ENCODE results near the gene CYP4A11. TPM values are rescaled to one million over a fixed set of nuclear protein-coding genes. Genes with fewer than 3 reads are reported as not detected.
"Not testable (repeated sequence)": the region's sequence is repeated elsewhere in the genome, so short reads cannot be mapped to it uniquely, and the experiment has no call there.

CYP4A11 gene
- not detected for total RNA-seq
- polyA plus RNA-seq: not detected

- intact Hi-C loops (cut with micrococcal nuclease): no loop called here
- Histone ChIP-seq H3K4me1 (ENCODE audit: insufficient read depth, low read length) (no peaks in the 10 kb centered on the region), H3K4me3 (ENCODE audit: low read length in 2 of 2) (no peak within 1 kb of the TSS), H3K27ac (ENCODE audit: low read depth, low read length) (no peak within 1 kb of the TSS), H3K27me3 (ENCODE audit: insufficient read depth, low read length) (no peaks in the 10 kb centered on the region), H3K9me3 (ENCODE audit: control insufficient read depth in 1 of 2, low read length in 2 of 2) (no peaks in the 10 kb centered on the region), H3K36me3 (ENCODE audit: insufficient read depth, low read length) (no peaks in the 10 kb centered on the region)
- H3K9me3 Mint-ChIP-seq: peaks cover 0 to 4% (median 0%) of the 10 kb centered on the region in 8 donors
- no peak within 1 kb of the TSS for H3K27ac Mint-ChIP-seq
- peaks cover 8 to 13% of the 10 kb centered on the region in 2 donors for H3K27me3 Mint-ChIP-seq
- POLR2A ChIA-PET (ENCODE audit: partially characterized antibody): no interaction called here
- no peak for DNase-seq
- CTCF ChIA-PET (ENCODE audit: partially characterized antibody): no interaction called here
- no peak within 1 kb of the TSS for H3K4me3 Mint-ChIP-seq
- H3K36me3 Mint-ChIP-seq: no peaks in the 10 kb centered on the region
- no peaks in the 10 kb centered on the region for H3K4me1 Mint-ChIP-seq
These were observed at the start of gene CYP4A11 for GRCh38 chr1:46941135-46941694. Gene CYP4A11 (minus strand): TSS chr1:46941476. CDS start chr1:46941433, 43 bp downstream.

- H3K27ac Mint-ChIP-seq; intact Hi-C loops (cut with micrococcal nuclease); H3K9me3 ChIP-seq (ENCODE audit: control insufficient read depth in 1 of 2, low read length in 2 of 2): not testable (repeated sequence)
These were observed 49.3 kb upstream of the CYP4A11 start for GRCh38 chr1:46990541-46990940.

GRCh38 chr1:46983830-46984586, 42.7 kb upstream of the CYP4A11 start:
- no peak overlapping the region for H3K27ac ChIP-seq (ENCODE audit: low read depth, low read length)
- H3K4me1 Mint-ChIP-seq: no peaks in the 10 kb centered on the region
- no peak overlapping the region for H3K27ac Mint-ChIP-seq
- ChIA-PET POLR2A (ENCODE audit: partially characterized antibody) (no interaction called here), CTCF (ENCODE audit: partially characterized antibody) (interaction anchor here (0.6 kb wide), 1 partner anchor 1128 kb away, joined by 4 read pairs; no protein-coding TSS in a partner anchor)
- no peaks in the 10 kb centered on the region for H3K27me3 ChIP-seq (ENCODE audit: insufficient read depth, low read length)
- H3K36me3 Mint-ChIP-seq: peaks cover 0 to 2% of the 10 kb centered on the region in 2 donors
- no peak overlapping the region for H3K4me3 Mint-ChIP-seq
- DNase-seq: no peak
- H3K9me3 ChIP-seq (ENCODE audit: control insufficient read depth in 1 of 2, low read length in 2 of 2): no peaks in the 10 kb centered on the region
- H3K36me3 ChIP-seq (ENCODE audit: insufficient read depth, low read length): no peaks in the 10 kb centered on the region
- peaks cover 0 to 20% (median 11%) of the 10 kb centered on the region in 8 donors for H3K9me3 Mint-ChIP-seq
- peaks cover 24 to 32% of the 10 kb centered on the region in 2 donors for H3K27me3 Mint-ChIP-seq
- intact Hi-C loops (cut with micrococcal nuclease): no loop called here
- H3K4me1 ChIP-seq (ENCODE audit: insufficient read depth, low read length): no peaks in the 10 kb centered on the region
- H3K4me3 ChIP-seq (ENCODE audit: low read length in 2 of 2): no peak overlapping the region

More at GRCh38 chr1:46990541-46990940, 49.3 kb upstream of the CYP4A11 start:
- H3K4me3 ChIP-seq (ENCODE audit: low read length in 2 of 2); H3K4me1 ChIP-seq (ENCODE audit: insufficient read depth, low read length); H3K36me3 ChIP-seq (ENCODE audit: insufficient read depth, low read length); H3K4me1 Mint-ChIP-seq; H3K27ac ChIP-seq (ENCODE audit: low read depth, low read length); H3K4me3 Mint-ChIP-seq; H3K27me3 ChIP-seq (ENCODE audit: insufficient read depth, low read length); POLR2A ChIA-PET (ENCODE audit: partially characterized antibody); H3K36me3 Mint-ChIP-seq; DNase-seq: not testable (repeated sequence)
- Mint-ChIP-seq H3K27me3 (peaks cover 10 to 11% of the 10 kb centered on the region in 2 donors), H3K9me3 (peaks cover 0 to 11% (median 2%) of the 10 kb centered on the region in 8 donors)
- CTCF ChIA-PET (ENCODE audit: partially characterized antibody): interaction anchor here (0.6 kb wide), 1 partner anchor 194 kb away, joined by 4 read pairs; no protein-coding TSS in a partner anchor

- Histone ChIP-seq H3K4me3 (ENCODE audit: low read length in 2 of 2) (no peak overlapping the region), H3K4me1 (ENCODE audit: insufficient read depth, low read length) (no peaks in the 10 kb centered on the region), H3K36me3 (ENCODE audit: insufficient read depth, low read length) (no peaks in the 10 kb centered on the region), H3K9me3 (ENCODE audit: control insufficient read depth in 1 of 2, low read length in 2 of 2) (no peaks in the 10 kb centered on the region), H3K27ac (ENCODE audit: low read depth, low read length) (no peak overlapping the region), H3K27me3 (ENCODE audit: insufficient read depth, low read length) (no peaks in the 10 kb centered on the region)
- DNase-seq: no peak
- Mint-ChIP-seq H3K27me3 (peaks cover 27 to 37% of the 10 kb centered on the region in 2 donors), H3K4me3 (no peak overlapping the region), H3K36me3 (peaks cover 0 to 2% of the 10 kb centered on the region in 2 donors), H3K9me3 (peaks cover 0 to 26% (median 11%) of the 10 kb centered on the region in 8 donors), H3K4me1 (no peaks in the 10 kb centered on the region), H3K27ac (no peak overlapping the region)
- intact Hi-C loops (cut with micrococcal nuclease): no loop called here
- ChIA-PET POLR2A (ENCODE audit: partially characterized antibody) (no interaction called here), CTCF (ENCODE audit: partially characterized antibody) (no interaction called here)
These were observed 42.0 kb upstream of the CYP4A11 start for GRCh38 chr1:46983166-46983829.

- POLR2A ChIA-PET (ENCODE audit: partially characterized antibody): no interaction called here
These were observed 27.8 kb upstream of the CYP4A11 start for GRCh38 chr1:46969014-46969619.

GRCh38 chr1:46962272-46962671, 21.0 kb upstream of the CYP4A11 start:
- H3K36me3 Mint-ChIP-seq; H3K27me3 Mint-ChIP-seq; H3K4me1 ChIP-seq (ENCODE audit: insufficient read depth, low read length); H3K4me1 Mint-ChIP-seq; H3K4me3 Mint-ChIP-seq; intact Hi-C loops (cut with micrococcal nuclease); H3K27ac Mint-ChIP-seq; H3K27ac ChIP-seq (ENCODE audit: low read depth, low read length); CTCF ChIA-PET (ENCODE audit: partially characterized antibody); POLR2A ChIA-PET (ENCODE audit: partially characterized antibody); H3K4me3 ChIP-seq (ENCODE audit: low read length in 2 of 2); H3K27me3 ChIP-seq (ENCODE audit: insufficient read depth, low read length); H3K9me3 Mint-ChIP-seq; H3K9me3 ChIP-seq (ENCODE audit: control insufficient read depth in 1 of 2, low read length in 2 of 2); DNase-seq; H3K36me3 ChIP-seq (ENCODE audit: insufficient read depth, low read length): not testable (repeated sequence)

More at GRCh38 chr1:46969014-46969619, 27.8 kb upstream of the CYP4A11 start:
- CTCF ChIA-PET (ENCODE audit: partially characterized antibody): no interaction called here
- Histone ChIP-seq H3K27ac (ENCODE audit: low read depth, low read length) (no peak overlapping the region), H3K27me3 (ENCODE audit: insufficient read depth, low read length) (peaks cover 4% of the 10 kb centered on the region), H3K4me1 (ENCODE audit: insufficient read depth, low read length) (no peaks in the 10 kb centered on the region), H3K36me3 (ENCODE audit: insufficient read depth, low read length) (no peaks in the 10 kb centered on the region), H3K9me3 (ENCODE audit: control insufficient read depth in 1 of 2, low read length in 2 of 2) (no peaks in the 10 kb centered on the region), H3K4me3 (ENCODE audit: low read length in 2 of 2) (no peak overlapping the region)
- no peak for DNase-seq
- H3K27ac Mint-ChIP-seq: no peak overlapping the region
- H3K4me3 Mint-ChIP-seq: no peak overlapping the region
- intact Hi-C loops (cut with micrococcal nuclease): no loop called here
- H3K27me3 Mint-ChIP-seq: peaks cover 7 to 11% of the 10 kb centered on the region in 2 donors
- no peaks in the 10 kb centered on the region for H3K36me3 Mint-ChIP-seq
- peaks cover 0 to 4% (median 0%) of the 10 kb centered on the region in 8 donors for H3K9me3 Mint-ChIP-seq
- no peaks in the 10 kb centered on the region for H3K4me1 Mint-ChIP-seq

Data from CD4-positive, alpha-beta memory T cell (primary cell).